PC-9 (cell line): Measurements from ENCODE around the gene PRSS57.

Experiments used
- EZH2 ChIP-seq: fragments of 200-600 bp; sonication (generic); IDR thresholded peaks from 2 replicates; pipeline ENCODE4 v1.8.0; 2017; ENCODE audit warnings: antibody characterized with exemption, low read depth
- TF ChIP-seq, protein P1 (sequence below): fragments of 200-600 bp; sonication (generic); conservative IDR thresholded peaks from 2 replicates; pipeline ENCODE4 v1.6.1; 2017; ENCODE audit warnings: mixed run types, antibody characterized with exemption, mild to moderate bottlenecking, moderate library complexity

DNA sequence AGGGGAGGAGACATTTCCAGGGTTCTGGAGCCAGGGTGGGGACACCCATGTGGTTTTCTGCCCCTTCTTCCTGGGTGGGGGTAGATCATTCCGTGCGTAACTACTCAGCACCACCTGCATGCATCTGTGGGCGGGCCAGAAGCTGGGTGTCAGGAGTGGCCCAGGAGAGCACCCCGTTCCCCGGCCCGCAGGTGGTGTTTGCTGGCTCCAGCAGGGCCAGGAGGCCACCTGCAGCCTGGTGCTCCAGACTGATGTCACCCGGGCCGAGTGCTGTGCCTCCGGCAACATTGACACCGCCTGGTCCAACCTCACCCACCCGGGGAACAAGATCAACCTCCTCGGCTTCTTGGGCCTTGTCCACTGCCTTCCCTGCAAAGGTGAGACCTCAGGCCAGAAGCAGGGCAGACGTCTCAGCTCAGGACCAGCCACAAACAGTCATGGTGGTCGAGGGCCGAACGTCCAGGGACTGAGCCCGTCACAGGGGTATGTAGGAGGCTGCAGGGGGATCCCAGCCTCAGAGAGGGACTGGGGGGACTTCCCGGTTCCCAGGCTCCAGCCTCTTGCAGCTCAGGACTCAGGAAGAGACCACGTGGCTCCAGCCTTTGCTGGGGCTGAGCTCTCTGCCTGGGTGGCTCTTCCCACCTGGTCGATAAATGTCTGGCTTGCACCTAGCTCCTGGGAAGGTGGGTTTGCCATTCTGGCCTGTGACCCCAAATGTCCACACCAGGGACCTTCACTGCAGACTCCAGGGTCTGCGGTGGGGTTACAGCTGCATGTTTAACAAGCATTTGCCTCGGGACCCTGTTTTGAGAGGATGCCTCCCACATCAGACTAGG is 17.4 kb downstream of the PRSS57 start:
- TF ChIP-seq, protein P1, sequence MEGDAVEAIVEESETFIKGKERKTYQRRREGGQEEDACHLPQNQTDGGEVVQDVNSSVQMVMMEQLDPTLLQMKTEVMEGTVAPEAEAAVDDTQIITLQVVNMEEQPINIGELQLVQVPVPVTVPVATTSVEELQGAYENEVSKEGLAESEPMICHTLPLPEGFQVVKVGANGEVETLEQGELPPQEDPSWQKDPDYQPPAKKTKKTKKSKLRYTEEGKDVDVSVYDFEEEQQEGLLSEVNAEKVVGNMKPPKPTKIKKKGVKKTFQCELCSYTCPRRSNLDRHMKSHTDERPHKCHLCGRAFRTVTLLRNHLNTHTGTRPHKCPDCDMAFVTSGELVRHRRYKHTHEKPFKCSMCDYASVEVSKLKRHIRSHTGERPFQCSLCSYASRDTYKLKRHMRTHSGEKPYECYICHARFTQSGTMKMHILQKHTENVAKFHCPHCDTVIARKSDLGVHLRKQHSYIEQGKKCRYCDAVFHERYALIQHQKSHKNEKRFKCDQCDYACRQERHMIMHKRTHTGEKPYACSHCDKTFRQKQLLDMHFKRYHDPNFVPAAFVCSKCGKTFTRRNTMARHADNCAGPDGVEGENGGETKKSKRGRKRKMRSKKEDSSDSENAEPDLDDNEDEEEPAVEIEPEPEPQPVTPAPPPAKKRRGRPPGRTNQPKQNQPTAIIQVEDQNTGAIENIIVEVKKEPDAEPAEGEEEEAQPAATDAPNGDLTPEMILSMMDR: no peak
- TF ChIP-seq EZH2: no peak
